Endothelial cell of umbilical vein (primary cell): Measurements from ENCODE around the gene NDUFS2. TPM values are rescaled to one million over a fixed set of nuclear protein-coding genes. Genes with fewer than 3 reads are reported as not detected.

Experiments
- BruUV-seq: library from RNA; stranded (reverse); fragments of 400-500 nt; replicated peaks from 2 replicates; lab custom pipeline; 2021; lab: Mats Ljungman, UMichigan
- CTCF ChIA-PET: fragments of 300-600, 350-600 bp; sonication (Branson Sonifier 250); formaldehyde crosslinking; loops from one replicate; lab custom pipeline; 2021; ENCODE audit warnings: antibody characterized with exemption, inconsistent platforms; lab: Charles Lee
- POLR2A ChIA-PET: fragments of 300-600, 350-600 bp; sonication (Branson Sonifier 250); formaldehyde crosslinking; loops from one replicate; lab custom pipeline; 2021; ENCODE audit warnings: antibody characterized with exemption, inconsistent platforms; lab: Charles Lee
- DNase-seq: peaks from one replicate; pipeline ENCODE4 v3.0.0-alpha.2; 2011; ENCODE audit warnings: low read depth, low spot score
- FAIRE-seq: peaks from 2 replicates; lab custom pipeline; 2011; peaks lifted over from hg19 to GRCh38; lab: Jason Lieb, UNC
- H2AFZ ChIP-seq: 2 replicates; pipeline ENCODE4 v1.6.0; 2012; ENCODE audit warnings: low read depth, low read length, control low read depth, inconsistent platforms
- H3K27ac ChIP-seq: 2 replicates; pipeline ENCODE4 v1.5.1; 2011; ENCODE audit warnings: low read depth, mild to moderate bottlenecking, control low read depth, low read length, moderate library complexity; ENCODE audit not compliant: insufficient read depth
- H3K27me3 ChIP-seq, 2 experiments: 2 replicates each; pipeline versions ENCODE4 v1.6.0 to v1.6.1; 2011; ENCODE audit warnings: low read length in 2 of 2, mixed read lengths in 1 of 2; ENCODE audit not compliant: control insufficient read depth in 2 of 2, insufficient read depth in 2 of 2
- H3K36me3 ChIP-seq, 2 experiments: 2 replicates in 1 of 2; 3 replicates in 1 of 2; pipeline ENCODE4 v1.5.1; 2011; ENCODE audit warnings: low read length in 2 of 2, mild to moderate bottlenecking in 1 of 2, moderate library complexity in 1 of 2; ENCODE audit not compliant: control insufficient read depth in 2 of 2, insufficient read depth in 2 of 2; ENCODE audit errors: extremely low read depth in 1 of 2
- H3K4me1 ChIP-seq: 3 replicates; pipeline ENCODE4 v1.5.1; 2011; ENCODE audit warnings: mild to moderate bottlenecking, low read length; ENCODE audit not compliant: control insufficient read depth, insufficient read depth; ENCODE audit errors: extremely low read depth
- H3K4me2 ChIP-seq: 2 replicates; pipeline ENCODE4 v1.6.1; 2011; ENCODE audit warnings: low read length, control low read depth, mixed read lengths; ENCODE audit not compliant: insufficient read depth
- H3K4me3 ChIP-seq, 3 experiments: fragments of 200-600 bp in 1 of 3; sonication (generic), shearing (Covaris generic) in 1 of 3; replicated peaks in 1 of 3; 2 replicates each; pipeline ENCODE4 v1.5.1; 2011 to 2016; ENCODE audit warnings: control low read depth in 3 of 3, low read length in 3 of 3, mild to moderate bottlenecking in 2 of 3, inconsistent platforms in 1 of 3, low read depth in 1 of 3, moderate library complexity in 1 of 3; ENCODE audit not compliant: insufficient read depth in 1 of 3
- H3K79me2 ChIP-seq: 2 replicates; pipeline ENCODE4 v1.6.0; 2012; ENCODE audit warnings: low read length, inconsistent platforms; ENCODE audit not compliant: control insufficient read depth, insufficient read depth
- H3K9ac ChIP-seq: replicated peaks from 2 replicates; pipeline ENCODE3; 2011; ENCODE audit warnings: low read length, control low read depth; ENCODE audit not compliant: insufficient read depth; ENCODE audit errors: extremely low read depth
- H3K9me1 ChIP-seq: replicated peaks from 3 replicates; pipeline ENCODE4 v1.6.0; 2011; ENCODE audit warnings: mild to moderate bottlenecking, low read length; ENCODE audit not compliant: control insufficient read depth, insufficient read depth; ENCODE audit errors: extremely low read depth
- H3K9me3 ChIP-seq: replicated peaks from 2 replicates; pipeline ENCODE4 v1.5.1; 2012; ENCODE audit warnings: low read length, inconsistent platforms; ENCODE audit not compliant: control insufficient read depth, insufficient read depth
- H4K20me1 ChIP-seq: replicated peaks from 2 replicates; pipeline ENCODE3; 2011; ENCODE audit warnings: mild to moderate bottlenecking, low read length; ENCODE audit not compliant: control insufficient read depth, insufficient read depth; ENCODE audit errors: extremely low read depth
- EZH2 ChIP-seq: IDR thresholded peaks from 2 replicates; pipeline ENCODE4 v1.6.1; 2012; ENCODE audit warnings: borderline replicate concordance, low read depth, mild to moderate bottlenecking, moderate library complexity, low read length, inconsistent platforms; ENCODE audit not compliant: severe bottlenecking
- FOS ChIP-seq: IDR thresholded peaks from 2 replicates; pipeline ENCODE4 v1.6.1; 2011; ENCODE audit warnings: mild to moderate bottlenecking, low read length, moderate library complexity, borderline replicate concordance; ENCODE audit not compliant: insufficient read depth
- GATA2 ChIP-seq: IDR thresholded peaks from 2 replicates; pipeline ENCODE4 v1.7.0; 2011; ENCODE audit warnings: low read depth, mild to moderate bottlenecking, moderate library complexity, mixed read lengths, low read length; ENCODE audit not compliant: insufficient read length, insufficient read depth
- JUN ChIP-seq: IDR thresholded peaks from 2 replicates; pipeline ENCODE4 v1.6.1; 2011; ENCODE audit warnings: borderline replicate concordance, low read depth; ENCODE audit not compliant: insufficient read length, insufficient read depth
- MYC ChIP-seq: IDR thresholded peaks from one replicate; pipeline ENCODE4 v1.6.1; 2011; ENCODE audit warnings: mild to moderate bottlenecking, low read depth, low read length
- POLR2A ChIP-seq: IDR thresholded peaks from 2 replicates; pipeline ENCODE4 v1.6.1; 2012; ENCODE audit warnings: low read depth, mild to moderate bottlenecking, control low read depth, low read length
- POLR2AphosphoS5 ChIP-seq: IDR thresholded peaks from 2 replicates; pipeline ENCODE4 v1.6.1; 2012; ENCODE audit warnings: low read depth, mild to moderate bottlenecking, control low read depth, low read length, moderate library complexity; ENCODE audit not compliant: insufficient read depth
- dilution Hi-C: fragments of 300-500 bp; cut with MboI; formaldehyde crosslinking; loops from one replicate; pipeline ENCODE4 v1.15.0; 2019; ENCODE audit warnings: low sequenced_read_pairs; ENCODE audit not compliant: extremely low pct_ligation_motif_present
- intact Hi-C: fragments of 100-400 bp; cut with micrococcal nuclease; formaldehyde crosslinking; loops from one replicate; pipeline ENCODE4 v1.10.0; 2022
- polyA plus RNA-seq, 4 experiments: library from polyadenylated mRNA; depleted of rRNA in 3 of 4; stranded (reverse) in 3 of 4; unstranded in 1 of 4; fragments of >200 nt; gene quantifications; 2 replicates each; pipeline versions ENCODE4 v1.2.1 to v1.2.3, GENCODE V29; 2011 to 2012; ENCODE audit warnings: missing spikeins in 1 of 4
- total RNA-seq: library from RNA; stranded (reverse); gene quantifications from 2 replicates; pipeline ENCODE4 v1.2.3, GENCODE V29; 2021
- TF ChIP-seq, protein P1 (sequence below), 2 donors: IDR thresholded peaks; 1 replicate in 1 of 2; 2 replicates in 1 of 2; pipeline ENCODE4 v1.5.1; 2011; ENCODE audit warnings: low read length in 2 of 2, mild to moderate bottlenecking in 2 of 2, moderate library complexity in 2 of 2, control low read depth in 1 of 2, inconsistent platforms in 1 of 2, low read depth in 1 of 2; ENCODE audit not compliant: insufficient read depth in 1 of 2; ENCODE audit errors: extremely low read depth in 1 of 2
- TF ChIP-seq, protein P2 (sequence below): IDR thresholded peaks from 2 replicates; pipeline ENCODE4 v1.6.1; 2011; ENCODE audit not compliant: insufficient read depth, insufficient read length

Gene NDUFS2
- total and polyA plus RNA-seq, 2 donors (not counting 3 experiments of a cell fraction or from before 2014, with no cell fraction given): 95.1 to 130 TPM

DNA sequence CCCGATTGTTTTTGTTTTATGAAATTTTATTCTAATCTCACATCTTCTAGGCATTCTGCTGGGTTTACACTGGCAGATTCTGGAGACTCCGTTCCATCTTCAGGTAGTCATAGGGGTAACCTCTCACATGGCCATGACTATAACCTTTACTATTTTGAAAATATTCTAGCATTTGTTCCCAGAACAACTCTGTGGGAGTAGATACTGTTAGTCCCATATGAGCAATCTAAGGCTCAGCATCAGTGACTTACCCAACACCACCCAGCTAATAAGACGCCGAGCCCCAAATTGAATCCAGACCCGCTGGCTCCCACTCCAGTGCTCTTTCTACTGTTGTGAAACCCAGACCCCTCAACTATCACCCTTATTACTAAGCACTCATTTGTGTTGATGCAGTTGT is 13.1 kb upstream of the NDUFS2 start:
- Histone ChIP-seq H3K36me3 (peaks cover 3% of the 10 kb centered on the region in 2 experiments), H3K27ac (no peak overlapping the region), H3K27me3 (no peaks in the 10 kb centered on the region), H3K4me3 (no peak overlapping the region), H2AFZ (no peak overlapping the region), H3K9me1 (no peaks in the 10 kb centered on the region), H3K9me3 (no peaks in the 10 kb centered on the region), H3K79me2 (no peaks in the 10 kb centered on the region), H3K4me1 (peaks cover 27% of the 10 kb centered on the region), H4K20me1 (no peaks in the 10 kb centered on the region), H3K9ac (no peak overlapping the region), H3K4me2 (no peak overlapping the region)
- BruUV-seq: no TSS peak
- intact Hi-C loops: no loop called here
- ChIA-PET POLR2A (no interaction called here), CTCF (interaction anchor here (6.2 kb wide), 1 partner anchor 193 kb away, joined by 54 read pairs; no protein-coding TSS in a partner anchor)
- DNase-seq (no peak), FAIRE-seq (no peak)
- dilution Hi-C loops: no loop called here
- TF ChIP-seq, protein P1, sequence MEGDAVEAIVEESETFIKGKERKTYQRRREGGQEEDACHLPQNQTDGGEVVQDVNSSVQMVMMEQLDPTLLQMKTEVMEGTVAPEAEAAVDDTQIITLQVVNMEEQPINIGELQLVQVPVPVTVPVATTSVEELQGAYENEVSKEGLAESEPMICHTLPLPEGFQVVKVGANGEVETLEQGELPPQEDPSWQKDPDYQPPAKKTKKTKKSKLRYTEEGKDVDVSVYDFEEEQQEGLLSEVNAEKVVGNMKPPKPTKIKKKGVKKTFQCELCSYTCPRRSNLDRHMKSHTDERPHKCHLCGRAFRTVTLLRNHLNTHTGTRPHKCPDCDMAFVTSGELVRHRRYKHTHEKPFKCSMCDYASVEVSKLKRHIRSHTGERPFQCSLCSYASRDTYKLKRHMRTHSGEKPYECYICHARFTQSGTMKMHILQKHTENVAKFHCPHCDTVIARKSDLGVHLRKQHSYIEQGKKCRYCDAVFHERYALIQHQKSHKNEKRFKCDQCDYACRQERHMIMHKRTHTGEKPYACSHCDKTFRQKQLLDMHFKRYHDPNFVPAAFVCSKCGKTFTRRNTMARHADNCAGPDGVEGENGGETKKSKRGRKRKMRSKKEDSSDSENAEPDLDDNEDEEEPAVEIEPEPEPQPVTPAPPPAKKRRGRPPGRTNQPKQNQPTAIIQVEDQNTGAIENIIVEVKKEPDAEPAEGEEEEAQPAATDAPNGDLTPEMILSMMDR (IDR thresholded peaks at IDR 0.05; ENCODE audit: extremely low read depth in 1 of 2, insufficient read depth in 1 of 2, low read depth in 1 of 2, low read length in 2 of 2): no peak
- TF ChIP-seq POLR2AphosphoS5 (no peak), FOS (no peak), EZH2 (no peak), GATA2 (no peak), MYC (no peak), POLR2A (no peak), JUN (no peak)
- TF ChIP-seq, protein P2, sequence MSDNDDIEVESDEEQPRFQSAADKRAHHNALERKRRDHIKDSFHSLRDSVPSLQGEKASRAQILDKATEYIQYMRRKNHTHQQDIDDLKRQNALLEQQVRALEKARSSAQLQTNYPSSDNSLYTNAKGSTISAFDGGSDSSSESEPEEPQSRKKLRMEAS: no peak
